Calu3 (cell line): ENCODE measurements around the gene MIEF1. TPM values are rescaled to one million over a fixed set of nuclear protein-coding genes. Genes with fewer than 3 reads are reported as not detected.
A peak's percentile ranks its signal among the peaks of the same experiment; 100 is the strongest.

Source experiments
- BruUV-seq: library from RNA; stranded (reverse); fragments of 400-500 nt; replicated peaks from 2 replicates; lab custom pipeline; 2021; lab: Mats Ljungman, UMichigan
- CTCF ChIA-PET: fragments of 300-600 bp; sonication (Branson Sonifier 250); formaldehyde crosslinking; loops from one replicate; lab custom pipeline; 2022; ENCODE audit warnings: antibody characterized with exemption; lab: Charles Lee
- DNase-seq: peaks from one replicate; pipeline ENCODE4 v3.0.0; 2022
- H3K27ac Mint-ChIP-seq: one replicate; pipeline ENCODE4 v1.8.0; 2022; ENCODE audit warnings: mixed read lengths; ENCODE audit not compliant: unreplicated experiment
- H3K27me3 Mint-ChIP-seq: one replicate; pipeline ENCODE4 v1.8.0; 2022; ENCODE audit warnings: mixed read lengths; ENCODE audit not compliant: unreplicated experiment
- H3K36me3 Mint-ChIP-seq: one replicate; pipeline ENCODE4 v1.8.0; 2022; ENCODE audit warnings: mild to moderate bottlenecking, moderate library complexity, mixed read lengths; ENCODE audit not compliant: insufficient read depth, unreplicated experiment
- H3K4me1 Mint-ChIP-seq: one replicate; pipeline ENCODE4 v1.8.0; 2022; ENCODE audit warnings: mild to moderate bottlenecking, low read depth, mixed read lengths; ENCODE audit not compliant: unreplicated experiment
- H3K4me3 Mint-ChIP-seq: one replicate; pipeline ENCODE4 v1.8.0; 2022; ENCODE audit warnings: mild to moderate bottlenecking, low read depth, moderate library complexity, mixed read lengths; ENCODE audit not compliant: unreplicated experiment
- H3K9me3 Mint-ChIP-seq: one replicate; pipeline ENCODE4 v1.8.0; 2022; ENCODE audit warnings: low read depth, mixed read lengths; ENCODE audit not compliant: unreplicated experiment
- CTCF ChIP-seq: fragments of 200-600 bp; IDR thresholded peaks from one replicate; pipeline ENCODE4 v1.8.0; 2022; ENCODE audit warnings: antibody characterized with exemption; ENCODE audit not compliant: unreplicated experiment
- intact Hi-C: fragments of 100-400 bp; cut with micrococcal nuclease; formaldehyde crosslinking; loops from one replicate; pipeline ENCODE4 v1.10.0; 2022; ENCODE audit not compliant: unreplicated experiment
- total RNA-seq: library from RNA; stranded (reverse); gene quantifications from 2 replicates; pipeline ENCODE4 v1.2.3, GENCODE V29; 2022

The MIEF1 gene
- total RNA-seq, 1 experiment from 2014 or later: 39.2 TPM

- CTCF ChIA-PET: interaction anchor here (0.6 kb wide), 1 partner anchor 90 kb away, joined by 4 read pairs; no protein-coding TSS in a partner anchor
- Mint-ChIP-seq H3K27me3 (no peaks in the 10 kb centered on the region), H3K4me1 (peaks cover 66% of the 10 kb centered on the region), H3K36me3 (peaks cover 27% of the 10 kb centered on the region), H3K9me3 (no peaks in the 10 kb centered on the region), H3K27ac (peak overlapping the region; percentile 15), H3K4me3 (peak overlapping the region; percentile 85)
- no TSS peak for BruUV-seq
- intact Hi-C loops: no loop called here
- DNase-seq: peak; percentile 21
- no peak for TF ChIP-seq CTCF
Observed at GRCh38 chr22:39469681-39470450, 32.2 kb upstream of the MIEF1 start.

DNA sequence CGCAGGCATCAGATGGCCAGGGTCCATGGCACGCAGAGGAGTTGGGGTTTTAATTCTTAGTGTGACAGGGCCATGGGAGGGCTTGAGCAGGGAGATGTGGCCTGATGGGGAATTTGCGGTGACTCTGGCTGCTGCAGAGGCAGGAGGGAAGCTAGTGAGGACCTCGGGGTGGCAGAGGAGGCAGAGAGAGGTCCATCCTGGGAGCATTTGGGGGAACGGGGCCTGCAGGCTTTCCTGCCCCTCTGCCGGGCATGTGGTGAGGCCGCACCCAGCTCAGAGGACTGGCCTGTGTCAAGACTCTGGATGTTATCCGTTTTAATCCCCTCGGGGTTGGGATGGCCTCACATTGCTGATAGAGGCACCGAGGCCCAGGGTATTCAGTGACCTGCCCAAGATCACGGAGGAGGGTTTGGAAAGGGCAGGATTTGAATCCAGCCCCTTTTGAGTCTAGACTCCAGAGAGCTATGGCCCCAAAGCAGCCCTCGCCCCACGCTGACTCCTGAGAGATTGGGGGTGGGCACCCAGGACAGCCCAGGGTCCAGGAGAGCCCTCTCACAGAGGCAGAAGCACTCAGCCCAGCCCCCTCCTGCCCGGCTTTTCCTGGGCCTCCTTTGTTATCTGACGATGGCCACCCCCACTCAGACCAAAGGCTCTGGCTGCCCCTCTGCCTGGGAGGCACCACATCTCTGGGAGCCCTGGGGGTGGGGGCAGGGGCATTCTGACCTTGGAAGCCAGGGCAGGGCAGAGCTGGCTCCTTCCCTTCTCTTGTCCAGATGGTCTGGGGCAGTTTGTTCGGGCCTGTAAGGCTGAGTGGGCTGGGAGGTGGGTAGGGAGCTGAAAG, 31.4 kb upstream of the MIEF1 start:
- Mint-ChIP-seq H3K9me3 (no peaks in the 10 kb centered on the region), H3K27me3 (no peaks in the 10 kb centered on the region), H3K27ac (peak overlapping the region; percentile 92), H3K4me3 (peak overlapping the region; percentile 85), H3K36me3 (peaks cover 27% of the 10 kb centered on the region), H3K4me1 (peaks cover 69% of the 10 kb centered on the region)
- intact Hi-C loops: no loop called here
- DNase-seq: peak; percentile 30
- CTCF ChIA-PET: interaction anchor here (1.2 to 1.8 kb wide), 7 partner anchors 16 to 549 kb away, joined by 3 to 13 read pairs (median 5); partner anchors contain the start of gene TAB1
- BruUV-seq: TSS peak; percentile 32
- TF ChIP-seq CTCF: no peak

- Mint-ChIP-seq H3K36me3 (peaks cover 27% of the 10 kb centered on the region), H3K4me1 (peaks cover 67% of the 10 kb centered on the region), H3K4me3 (peak overlapping the region; percentile 85), H3K27ac (peak overlapping the region; percentile 92), H3K9me3 (no peaks in the 10 kb centered on the region), H3K27me3 (no peaks in the 10 kb centered on the region)
- no peak for TF ChIP-seq CTCF
- CTCF ChIA-PET: interaction anchor here (1.0 to 2.1 kb wide), 12 partner anchors 11 to 550 kb away, joined by 3 to 13 read pairs (median 4); partner anchors contain the start of gene TAB1
- BruUV-seq: no TSS peak
- DNase-seq: peak; percentile 85
- intact Hi-C loops: no loop called here
Observed at GRCh38 chr22:39471381-39472141, 30.5 kb upstream of the MIEF1 start.
